HepG2 (cell line): ENCODE results near the gene ZNF384. TPM values are rescaled to one million over a fixed set of nuclear protein-coding genes. Genes with fewer than 3 reads are reported as not detected.

Source experiments
- ARID2 ChIP-seq: sonication (generic); formaldehyde crosslinking; IDR thresholded peaks from 2 replicates; pipeline ENCODE4 v1.8.1; 2022; ENCODE audit warnings: mild to moderate bottlenecking, missing genetic modification reagents, borderline replicate concordance
- ATF4 ChIP-seq, 2 experiments: fragments of 450-650 bp in 1 of 2; sonication (generic) in 1 of 2; formaldehyde crosslinking; IDR thresholded peaks; 2 replicates each; pipeline versions ENCODE4 v1.5.0 to v1.8.0; 2020 to 2022; ENCODE audit warnings: mild to moderate bottlenecking in 1 of 2, missing genetic modification reagents in 1 of 2
- ATF7 ChIP-seq, 2 experiments: fragments of 450-650 bp in 1 of 2; sonication (generic) in 1 of 2; formaldehyde crosslinking in 1 of 2; IDR thresholded peaks; 2 replicates each; pipeline versions ENCODE4 v1.4.0 to v1.6.1; 2016 to 2020; ENCODE audit warnings: antibody characterized with exemption in 1 of 2, mild to moderate bottlenecking in 1 of 2, missing genetic modification reagents in 1 of 2
- MLLT10 ChIP-seq: sonication (generic); formaldehyde crosslinking; IDR thresholded peaks from 2 replicates; pipeline ENCODE4 v1.4.0; 2020; ENCODE audit warnings: missing genetic modification reagents
- MTA3 ChIP-seq: sonication (generic); formaldehyde crosslinking; IDR thresholded peaks from 2 replicates; pipeline ENCODE4 v1.4.0; 2020; ENCODE audit warnings: missing genetic modification reagents
- MXD3 ChIP-seq: IDR thresholded peaks from 2 replicates; pipeline ENCODE4 v1.6.1; 2016; ENCODE audit warnings: mild to moderate bottlenecking, missing biosample characterization, missing genetic modification reagents
- MXD4 ChIP-seq: IDR thresholded peaks from 2 replicates; pipeline ENCODE4 v1.6.1; 2016; ENCODE audit warnings: mild to moderate bottlenecking, missing biosample characterization, missing genetic modification reagents
- PRMT3 ChIP-seq: sonication (generic); formaldehyde crosslinking; IDR thresholded peaks from 2 replicates; pipeline ENCODE4 v1.8.1; 2022; ENCODE audit warnings: low read depth, mild to moderate bottlenecking, moderate library complexity, missing genetic modification reagents, borderline replicate concordance
- RARA ChIP-seq: IDR thresholded peaks from 2 replicates; pipeline ENCODE4 v1.6.1; 2016; ENCODE audit warnings: missing genetic modification reagents, missing compliant biosample characterization
- SOX13 ChIP-seq, 3 experiments: fragments of 450-650 bp in 1 of 3; sonication (generic) in 1 of 3; formaldehyde crosslinking in 1 of 3; IDR thresholded peaks in 2 of 3; conservative IDR thresholded peaks in 1 of 3; 2 replicates each; pipeline versions ENCODE4 v1.5.0 to v1.6.1; 2016 to 2020; ENCODE audit warnings: antibody characterized with exemption in 1 of 3, mild to moderate bottlenecking in 1 of 3, missing compliant biosample characterization in 1 of 3, missing genetic modification reagents in 1 of 3, moderate library complexity in 1 of 3
- SP2 ChIP-seq: sonication (generic); formaldehyde crosslinking; IDR thresholded peaks from 2 replicates; pipeline ENCODE4 v1.5.1; 2020; ENCODE audit warnings: mild to moderate bottlenecking, missing genetic modification reagents
- ZBTB7B ChIP-seq: sonication (generic); formaldehyde crosslinking; IDR thresholded peaks from 2 replicates; pipeline ENCODE4 v1.4.0; 2020; ENCODE audit warnings: missing genetic modification reagents
- ZFX ChIP-seq: sonication (generic); formaldehyde crosslinking; IDR thresholded peaks from 2 replicates; pipeline ENCODE4 v1.4.0; 2020; ENCODE audit warnings: mild to moderate bottlenecking, low read depth, missing genetic modification reagents, moderate library complexity
- ZFYVE20 ChIP-seq: sonication (generic); formaldehyde crosslinking; IDR thresholded peaks from 2 replicates; pipeline ENCODE4 v1.8.0; 2023; ENCODE audit warnings: low read depth, mild to moderate bottlenecking, moderate library complexity, missing genetic modification reagents, borderline replicate concordance
- ZNF232 ChIP-seq: sonication (generic); formaldehyde crosslinking; IDR thresholded peaks from 2 replicates; pipeline ENCODE4 v1.4.0; 2020; ENCODE audit warnings: missing genetic modification reagents, borderline replicate concordance
- ZNF33B ChIP-seq: sonication (generic); formaldehyde crosslinking; IDR thresholded peaks from 2 replicates; pipeline ENCODE4 v1.5.1; 2020; ENCODE audit warnings: mild to moderate bottlenecking, missing genetic modification reagents
- ZNF510 ChIP-seq: sonication (generic); formaldehyde crosslinking; IDR thresholded peaks from 2 replicates; pipeline ENCODE4 v1.4.0; 2020; ENCODE audit warnings: low read depth, mild to moderate bottlenecking, missing genetic modification reagents
- ZNF589 ChIP-seq: sonication (generic); formaldehyde crosslinking; conservative IDR thresholded peaks from 2 replicates; pipeline ENCODE4 v1.8.0; 2022; ENCODE audit warnings: mild to moderate bottlenecking, moderate library complexity, missing genetic modification reagents
- ZNF646 ChIP-seq: sonication (generic); formaldehyde crosslinking; IDR thresholded peaks from 2 replicates; pipeline ENCODE4 v1.9.0; 2021; ENCODE audit warnings: mild to moderate bottlenecking, missing genetic modification reagents
- ZSCAN12 ChIP-seq: sonication (generic); formaldehyde crosslinking; IDR thresholded peaks from 2 replicates; pipeline ENCODE4 v1.9.0; 2021; ENCODE audit warnings: mild to moderate bottlenecking, missing genetic modification reagents
- polyA plus RNA-seq, 8 experiments: library from polyadenylated mRNA; depleted of rRNA in 3 of 8; stranded (reverse) in 7 of 8; unstranded in 1 of 8; fragments of >200 nt; fragmentation: Illumina TruSeq in 4 of 8; extraction: Trizol in 4 of 8; gene quantifications; 2 replicates each; pipeline versions ENCODE4 v1.2.1 to v1.2.3, GENCODE V29; 2011 to 2016; ENCODE audit warnings: low read depth in 4 of 8, missing spikeins in 1 of 8, mixed read lengths in 1 of 8; ENCODE audit not compliant: insufficient read depth in 1 of 8
- total RNA-seq, 5 experiments: library from RNA; depleted of rRNA; stranded (reverse); fragments of >200 nt; fragmentation: Illumina TruSeq; extraction: Trizol; gene quantifications; 2 replicates each; pipeline ENCODE4 v1.2.3, GENCODE V29; 2016; ENCODE audit warnings: low read depth in 1 of 5

ZNF384 gene
- total and polyA plus RNA-seq, 2 of the 13 experiments (the other 11 are each of a cell fraction or from before 2014, with no cell fraction given) = 23.6 to 55.3 TPM

- TF ChIP-seq SOX13 (IDR thresholded peaks at IDR 0.05) (no peak), SOX13 (CRISPR knock-in tag; conservative IDR thresholded peaks at IDR 0.05 in 1 of 2, IDR thresholded peaks at IDR 0.05 in 1 of 2) (peak in 1 of 2 experiments; percentile 63; a peak in 2 of 4 replicates), MXD3 (CRISPR knock-in tag) (peak; percentile 92), ARID2 (CRISPR knock-in tag) (no peak), ATF7 (IDR thresholded peaks at IDR 0.05) (no peak), ATF7 (CRISPR knock-in tag; IDR thresholded peaks at IDR 0.05) (peak; percentile 18; the same call in 1 of the 2 replicates), ZNF646 (no peak), ZFYVE20 (peak; percentile 90; the same call in 1 of the 2 replicates), SP2 (CRISPR knock-in tag) (peak; percentile 85), MTA3 (CRISPR knock-in tag) (no peak), MLLT10 (no peak), ZFX (CRISPR knock-in tag) (peak; percentile 92), ZNF510 (CRISPR knock-in tag) (0 out of 2 replicates have a peak, but pooled peaks have one; percentile 63), ZBTB7B (CRISPR knock-in tag) (peak; percentile 70; the same call in 1 of the 2 replicates), ATF4 (CRISPR knock-in tag; IDR thresholded peaks at IDR 0.05) (peak in 1 of 2 experiments; percentile 37; a peak in 1 of 4 replicates), RARA (peak; percentile 25; the same call in 1 of the 2 replicates), ZSCAN12 (CRISPR knock-in tag) (no peak), ZNF33B (CRISPR knock-in tag) (peak; percentile 90; the same call in 1 of the 2 replicates), ZNF589 (CRISPR knock-in tag) (no peak; the same call in 1 of the 2 replicates), PRMT3 (0 out of 2 replicates have a peak, but pooled peaks have one; percentile 57), MXD4 (CRISPR knock-in tag) (peak; percentile 84; the same call in 1 of the 2 replicates), ZNF232 (CRISPR knock-in tag) (peak; percentile 91; the same call in 1 of the 2 replicates)
Measured at GRCh38 chr12:6723607-6724408, 34.6 kb upstream of the ZNF384 start, which contains the start of gene COPS7A (continued).
